HG02970 (cell line): Measurements from ENCODE around the gene MCHR1.
"Not testable (repeated sequence)": the region's sequence is repeated elsewhere in the genome, so short reads cannot be mapped to it uniquely, and the experiment has no call there.

Experiments
- ATAC-seq: cut with Tn5 transposase; IDR thresholded peaks from one replicate; pipeline ENCODE4 v1.9.1; 2021; ENCODE audit warnings: mild to moderate bottlenecking, moderate library complexity, moderate number of reproducible peaks; ENCODE audit not compliant: unreplicated experiment, low FRiP score

MCHR1 gene

DNA sequence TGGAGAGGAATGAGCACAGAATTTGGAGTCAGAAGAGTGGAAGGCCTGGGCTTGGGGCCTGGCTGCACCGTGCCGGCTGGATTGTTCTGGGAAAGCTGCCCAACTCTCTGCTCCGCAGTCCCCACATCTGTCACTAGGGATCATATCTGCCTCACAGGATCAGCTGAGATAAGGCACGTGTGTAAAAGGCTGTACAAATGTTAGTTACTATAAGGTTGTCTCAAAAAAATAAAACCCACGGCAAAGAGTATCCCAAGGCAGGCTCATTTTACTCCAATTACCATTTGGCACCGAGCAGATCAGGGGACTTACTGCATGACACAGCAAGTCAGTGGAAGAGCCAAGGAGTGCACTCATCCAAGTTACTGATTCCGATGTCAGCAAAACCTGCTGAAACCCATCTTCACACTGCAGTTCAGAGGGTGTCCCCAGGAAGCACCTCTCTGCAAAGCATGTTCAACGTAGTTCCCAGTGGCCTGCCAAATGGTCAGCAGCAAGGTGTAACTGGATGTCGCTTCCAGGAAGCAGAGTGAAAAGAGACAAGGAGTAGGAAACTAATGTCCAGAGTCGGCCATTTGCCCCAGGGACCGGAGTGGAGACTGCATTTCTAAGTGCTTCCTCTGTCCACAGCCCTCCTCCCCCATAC is 24.6 kb upstream of the MCHR1 start:
- no peak for ATAC-seq

DNA sequence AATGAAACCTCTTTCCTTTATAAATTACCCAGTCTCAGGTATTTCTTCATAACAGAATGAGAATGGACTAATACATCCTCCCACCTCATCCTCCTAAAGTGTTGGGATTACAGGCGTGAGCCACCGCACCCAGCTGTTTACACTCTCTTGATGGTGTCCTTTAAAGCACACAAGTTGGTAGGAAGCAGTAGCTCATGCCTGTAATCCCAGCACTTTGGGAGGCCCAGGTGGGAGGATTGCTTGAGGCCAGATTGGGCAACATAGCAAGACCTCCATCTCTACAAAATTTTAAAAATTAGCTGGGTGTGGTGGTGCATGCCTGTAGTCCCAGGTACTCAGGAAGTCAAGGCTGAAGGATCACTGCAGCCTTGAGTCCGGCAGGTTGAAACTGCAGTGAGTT is 23.3 kb upstream of the MCHR1 start:
- ATAC-seq, result not testable (repeated sequence)

DNA sequence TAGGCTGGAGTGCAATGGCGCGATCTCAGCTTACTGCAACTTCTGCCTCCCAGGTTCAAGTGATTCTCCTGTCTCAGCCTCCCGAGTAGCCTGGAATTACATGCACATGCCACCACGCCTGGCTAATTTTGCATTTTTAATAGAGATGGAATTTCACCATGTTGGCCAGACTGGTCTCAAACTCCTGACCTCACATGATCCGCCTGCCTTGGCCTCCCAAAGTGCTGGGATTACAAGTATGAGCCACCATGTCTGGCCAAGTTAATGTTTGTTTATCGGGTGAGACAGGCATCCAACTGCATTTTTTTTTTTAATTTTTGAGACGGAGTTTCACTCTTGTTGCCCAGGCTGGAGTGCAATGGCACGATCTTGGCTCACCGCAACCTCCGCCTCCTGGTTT is 22.6 kb upstream of the MCHR1 start:
- not testable (repeated sequence) for ATAC-seq

DNA sequence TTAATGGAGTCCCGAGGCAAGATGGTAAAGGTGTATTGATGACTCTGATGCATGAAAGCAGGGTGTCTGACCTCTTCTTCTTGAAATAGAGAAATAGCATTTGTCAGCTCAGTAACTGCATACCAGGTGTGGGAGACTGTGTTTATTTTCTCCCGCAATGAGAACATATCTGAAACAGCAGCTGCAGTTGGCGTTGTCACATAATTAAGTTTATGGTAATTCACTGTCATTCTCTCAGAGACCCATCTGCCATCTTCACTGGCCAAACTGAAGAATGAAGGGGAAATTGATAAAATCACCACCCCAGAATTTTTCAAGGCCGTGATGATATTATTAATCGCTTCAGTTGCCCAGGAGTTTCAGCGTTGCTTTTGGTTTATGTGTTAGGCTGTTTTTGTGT is 20.1 kb upstream of the MCHR1 start:
- no peak for ATAC-seq

DNA sequence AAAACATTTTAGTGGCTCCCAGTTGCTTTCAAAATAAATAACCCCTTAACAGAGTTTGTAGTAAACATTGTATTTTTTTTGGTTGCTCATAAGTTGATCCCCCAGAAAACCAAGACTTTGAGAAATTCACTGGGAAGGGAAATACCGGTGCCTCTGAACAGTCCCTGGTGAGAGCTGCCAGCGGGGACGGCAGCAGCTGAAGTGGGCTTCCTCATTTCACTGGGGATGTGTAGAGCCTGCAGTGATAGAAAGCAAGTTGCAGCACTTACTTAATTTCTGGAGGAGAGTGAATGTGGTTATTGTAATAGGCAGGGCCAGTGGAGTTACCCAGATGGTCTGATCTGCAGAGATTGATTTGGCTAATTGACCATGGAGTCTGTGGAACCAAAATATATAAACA is 18.6 kb upstream of the MCHR1 start:
- no peak for ATAC-seq

DNA sequence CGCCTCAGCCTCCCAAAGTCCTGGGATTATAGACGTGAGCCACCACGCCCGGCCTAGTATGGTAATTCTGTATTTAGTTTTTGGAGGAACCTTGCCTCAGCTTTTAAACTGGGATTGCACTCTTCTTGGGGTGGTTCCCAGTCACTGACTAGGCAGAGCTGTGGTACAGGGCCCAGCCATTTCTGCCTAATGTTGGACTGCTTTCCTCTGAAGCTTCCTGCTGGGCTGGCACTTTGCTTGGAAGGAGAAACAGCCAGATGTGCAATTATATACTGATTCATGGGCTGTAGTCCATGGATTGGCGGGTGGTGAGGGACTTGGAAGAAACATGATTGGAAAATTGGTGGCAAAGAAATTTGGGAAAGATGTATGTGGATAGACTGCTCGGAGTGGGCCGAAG is 17.6 kb upstream of the MCHR1 start:
- no peak for ATAC-seq

DNA sequence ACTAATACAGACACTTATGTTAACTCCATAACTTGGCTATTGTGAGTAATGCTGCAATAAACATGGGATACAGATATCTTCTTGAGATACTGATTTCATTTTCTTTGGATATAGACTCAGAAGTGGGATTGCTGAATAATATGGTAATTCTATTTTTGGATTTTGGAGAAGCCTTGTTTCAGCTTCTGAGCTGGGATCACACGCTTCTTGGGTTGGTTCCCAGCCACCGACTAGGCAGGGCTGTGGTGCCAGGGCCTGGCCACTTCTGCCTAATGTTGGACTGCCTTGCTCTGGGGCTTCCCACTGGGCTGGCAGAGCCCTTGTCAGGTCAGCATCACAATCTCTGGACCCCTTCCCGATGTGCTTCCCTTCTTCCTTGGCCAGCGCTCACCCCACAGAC is 14.0 kb upstream of the MCHR1 start:
- no peak for ATAC-seq

DNA sequence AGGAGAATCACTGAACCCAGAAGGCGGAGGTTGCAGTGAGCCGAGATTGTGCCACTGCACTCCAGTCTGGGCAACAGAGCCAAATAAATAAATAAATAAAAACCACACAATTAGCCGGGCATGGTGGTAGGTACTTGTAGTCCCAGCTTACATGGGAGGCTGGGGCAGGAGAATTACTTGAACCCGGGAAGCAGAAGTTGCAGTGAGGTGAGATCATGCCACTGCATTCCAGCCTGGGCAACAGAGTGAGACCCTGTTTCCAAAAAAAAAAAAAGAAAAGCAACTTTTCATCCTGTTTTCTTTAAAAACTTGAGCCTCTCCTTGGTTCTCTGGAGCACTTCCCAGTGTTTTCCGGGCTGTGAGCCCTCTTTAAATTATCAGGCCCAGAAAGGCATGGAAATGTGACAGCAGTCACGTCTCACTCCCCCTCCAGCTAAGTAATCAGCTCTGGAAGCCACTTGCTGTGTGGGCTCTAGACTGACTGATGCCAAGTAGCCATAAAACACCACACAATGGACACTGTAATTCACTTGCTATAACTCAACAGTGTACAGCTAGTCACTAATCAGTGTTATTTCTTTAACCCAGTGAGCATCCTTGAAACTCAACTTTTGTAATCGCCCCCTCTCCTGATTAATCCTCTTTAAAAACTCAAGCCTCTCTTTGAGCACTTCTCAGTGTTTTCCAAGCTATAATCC is 13.0 kb upstream of the MCHR1 start:
- ATAC-seq, result no peak

DNA sequence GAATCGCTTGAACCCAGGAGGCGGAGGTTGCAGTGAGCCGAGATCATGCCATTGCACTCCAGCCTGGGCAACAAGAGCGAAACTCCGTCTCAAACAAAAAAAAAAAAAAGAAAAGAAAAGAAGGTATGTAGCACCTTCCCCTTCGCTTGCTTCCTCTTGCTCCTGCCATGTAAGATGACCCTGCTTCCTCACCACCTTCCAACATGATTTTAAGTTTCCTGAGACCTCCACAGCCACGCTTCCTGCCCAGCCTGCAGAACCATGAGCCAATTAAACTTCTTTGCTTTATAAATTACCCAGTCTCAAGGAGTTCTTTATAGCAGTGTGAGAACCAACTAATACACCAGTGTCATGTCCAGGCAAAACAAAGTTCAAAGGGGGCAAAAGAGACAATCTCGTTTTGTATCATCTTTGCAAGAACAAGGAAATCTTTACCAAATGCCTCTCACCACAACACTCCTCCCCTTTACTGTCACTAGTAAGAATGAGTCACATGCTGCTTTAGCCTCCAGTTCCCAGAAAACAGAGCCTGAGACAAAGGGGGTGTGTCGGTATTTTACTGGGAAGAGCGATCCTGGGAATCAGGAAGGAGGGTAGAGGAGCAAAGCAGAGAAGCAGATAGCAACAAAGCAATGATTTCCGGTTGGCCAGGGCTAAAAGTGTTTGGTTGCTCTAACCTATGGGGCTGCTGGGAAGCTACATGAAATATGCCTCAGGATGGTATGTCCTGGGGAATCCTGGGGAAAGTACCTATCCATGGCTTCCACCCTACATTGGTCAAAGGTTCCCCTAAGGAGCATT is 10.5 kb upstream of the MCHR1 start:
- no peak for ATAC-seq

DNA sequence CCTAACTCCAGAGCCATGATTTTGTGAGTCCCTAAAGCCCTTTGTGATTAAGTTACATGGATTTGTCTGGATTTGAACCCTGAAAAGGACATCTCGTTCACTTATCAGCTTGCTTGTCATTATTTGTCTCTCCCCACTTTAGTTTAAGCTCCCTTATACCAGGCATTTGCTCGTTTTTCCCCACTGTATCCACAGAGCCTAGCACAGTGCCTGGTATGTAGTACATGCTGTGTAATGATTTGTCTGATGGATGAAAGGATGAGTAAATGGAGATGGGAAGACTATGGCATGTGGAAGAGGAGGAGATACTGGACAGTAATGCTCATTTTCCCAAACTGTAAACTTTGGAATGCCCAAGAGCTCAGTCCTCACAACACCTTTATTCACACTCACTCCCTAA is 9.2 kb upstream of the MCHR1 start:
- no peak for ATAC-seq

DNA sequence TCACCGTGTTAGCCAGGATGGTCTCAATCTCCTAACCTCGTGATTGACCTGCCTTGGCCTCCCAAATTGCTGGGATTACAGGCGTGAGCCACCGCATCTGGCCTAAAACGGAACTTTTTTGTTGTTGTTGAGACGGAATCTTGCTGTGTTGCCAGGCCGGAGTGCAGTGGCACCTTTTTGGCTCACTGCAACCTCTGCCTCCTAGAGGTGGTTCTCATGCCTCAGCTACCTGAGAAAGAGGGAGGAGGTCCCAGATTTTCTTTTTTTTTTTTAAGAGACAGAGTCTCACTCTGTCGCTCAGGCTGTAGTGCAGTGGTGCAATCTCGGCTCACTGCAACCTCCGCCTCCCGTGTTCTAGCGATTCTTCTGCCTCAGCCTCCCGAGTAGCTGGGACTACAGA is 7.9 kb upstream of the MCHR1 start:
- no peak for ATAC-seq

DNA sequence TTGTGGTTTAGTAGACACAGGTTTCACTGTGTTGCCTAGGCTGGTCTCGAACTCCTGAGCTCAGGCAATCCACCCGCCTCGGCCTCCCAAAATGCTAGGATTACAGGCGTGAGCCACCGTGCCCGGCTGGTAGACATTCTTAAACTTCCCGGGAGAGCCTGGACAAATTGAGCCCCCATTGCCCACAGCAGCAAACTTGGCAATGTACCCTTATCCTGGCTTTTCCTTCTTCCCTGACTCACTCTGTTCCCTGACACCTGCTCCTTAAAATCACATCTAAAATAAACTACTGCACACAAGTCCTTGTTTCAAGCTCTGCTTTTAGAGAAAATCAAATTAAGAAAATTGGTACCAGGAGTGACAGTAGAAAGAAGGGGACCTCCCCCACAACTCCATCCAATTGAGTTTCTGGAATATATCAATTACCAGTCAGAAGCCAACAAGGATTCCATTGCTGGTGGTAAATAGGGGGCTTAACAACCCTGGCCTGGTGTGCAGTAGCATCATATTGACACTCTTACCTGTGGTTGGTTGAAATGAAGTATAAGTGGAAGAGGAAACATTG is 7.4 kb upstream of the MCHR1 start:
- no peak for ATAC-seq

DNA sequence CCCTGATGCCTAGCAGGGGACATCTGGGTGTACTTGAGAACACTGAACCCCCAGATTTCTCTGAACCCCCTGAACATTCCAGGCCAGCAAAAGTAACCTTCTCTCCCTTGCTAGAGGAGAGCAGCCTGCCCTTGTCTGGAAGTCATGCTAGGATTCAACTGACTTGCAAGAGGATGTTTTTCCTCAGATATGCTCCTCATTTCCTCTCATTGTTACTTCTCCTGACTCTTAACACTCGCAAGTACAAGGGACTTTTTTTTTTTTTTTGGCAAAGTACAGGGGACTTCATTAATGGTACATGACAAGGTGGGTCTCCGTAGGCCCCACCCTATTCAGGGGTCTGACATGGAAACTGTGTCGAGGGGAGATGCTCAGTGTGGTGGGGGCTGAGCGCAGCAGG is 6.3 kb upstream of the MCHR1 start:
- no peak for ATAC-seq

DNA sequence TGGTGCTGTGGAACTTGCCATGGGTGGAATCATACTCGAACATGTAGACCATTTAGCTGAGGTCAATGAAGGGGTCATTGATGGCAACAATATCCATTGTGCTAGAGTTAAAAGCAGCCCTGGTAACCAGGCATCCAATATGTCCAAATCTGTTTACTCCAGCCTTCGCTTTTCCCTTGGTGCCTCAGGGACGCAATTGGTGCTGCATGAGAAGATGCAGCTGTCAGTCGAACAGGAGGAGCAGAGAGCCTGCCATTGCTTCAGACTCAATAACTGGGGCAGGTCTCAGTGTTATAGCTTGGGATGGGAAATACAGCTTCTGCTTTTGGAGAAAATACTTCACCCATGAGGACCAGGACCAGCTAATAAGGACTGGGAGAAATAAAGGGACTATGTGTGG is 5.0 kb upstream of the MCHR1 start:
- ATAC-seq, result no peak

DNA sequence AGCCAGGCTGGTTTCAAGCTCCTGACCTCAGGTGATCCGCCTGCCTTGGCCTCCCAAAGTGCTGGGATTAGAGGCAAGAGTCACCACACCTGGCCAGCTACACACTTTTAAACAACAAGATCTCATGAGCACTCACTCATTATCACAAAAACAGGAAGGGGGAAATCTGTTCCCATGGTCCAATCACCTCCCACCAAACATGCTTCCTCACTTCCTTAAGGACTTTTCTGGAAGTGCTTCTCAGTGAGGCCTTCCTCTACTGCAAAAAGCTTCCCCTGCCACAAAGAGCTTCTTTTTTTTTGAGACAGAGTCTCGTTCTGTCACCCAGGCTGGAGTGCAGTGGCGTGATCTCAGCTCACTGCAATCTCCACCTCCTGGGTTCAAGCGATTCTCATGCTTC is 3.1 kb upstream of the MCHR1 start:
- ATAC-seq, result not testable (repeated sequence)

DNA sequence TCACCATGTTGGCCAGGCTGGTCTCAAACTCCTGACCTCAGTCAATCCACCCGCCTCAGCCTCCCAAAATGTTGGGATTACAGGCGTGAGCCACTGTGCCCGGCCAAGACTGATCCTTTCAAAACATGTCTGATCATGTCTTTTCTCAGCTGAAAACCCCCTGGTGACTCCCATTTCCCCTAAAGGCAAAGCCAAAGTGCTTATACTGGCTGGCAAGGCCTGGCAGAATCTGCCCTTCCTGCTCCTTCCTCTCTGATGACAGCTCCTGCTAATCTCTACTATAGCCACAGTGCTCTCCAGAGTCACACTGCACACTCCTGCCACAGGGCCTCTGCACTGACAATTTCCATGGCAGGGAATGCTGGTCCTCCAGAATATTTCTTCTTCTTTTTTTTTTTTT is 2.6 kb upstream of the MCHR1 start:
- no peak for ATAC-seq

DNA sequence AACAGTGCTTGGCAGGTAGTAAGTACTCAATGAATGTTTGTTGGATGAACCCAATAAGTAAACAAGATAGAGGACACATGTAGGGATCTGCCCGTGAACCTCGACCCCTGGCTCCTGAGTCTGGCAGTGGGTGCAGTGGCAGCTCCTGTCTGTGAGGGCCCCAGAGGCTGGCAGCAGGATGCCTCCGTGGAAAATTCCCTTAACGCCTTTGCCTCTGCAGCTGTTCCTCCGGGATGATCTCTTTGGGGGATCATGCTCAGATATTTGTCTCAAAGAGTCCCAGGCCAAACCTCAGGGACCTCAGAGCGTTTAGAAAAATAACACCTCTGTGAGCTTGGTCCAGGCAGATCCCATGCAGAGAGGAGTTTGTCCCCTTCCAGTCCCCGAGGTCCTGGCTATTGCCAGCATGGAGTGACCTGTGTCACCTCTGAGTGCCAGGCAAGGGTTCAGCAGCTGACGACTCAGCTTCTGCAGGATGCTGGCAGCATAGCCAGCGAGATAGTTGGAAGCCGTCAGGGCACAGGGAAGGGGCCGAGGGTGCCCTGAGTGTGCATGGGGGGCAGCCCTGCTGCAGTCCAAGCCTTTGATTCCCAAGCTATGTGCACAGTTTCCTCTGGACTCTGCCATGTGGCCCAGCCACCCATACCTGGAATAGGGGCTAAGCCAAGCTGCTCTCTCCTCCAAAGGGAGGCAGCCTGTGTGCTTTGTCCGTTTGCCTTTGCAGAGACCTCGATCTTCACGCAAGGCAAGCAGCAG is 613 bp upstream of the MCHR1 start:
- ATAC-seq, result no peak

DNA sequence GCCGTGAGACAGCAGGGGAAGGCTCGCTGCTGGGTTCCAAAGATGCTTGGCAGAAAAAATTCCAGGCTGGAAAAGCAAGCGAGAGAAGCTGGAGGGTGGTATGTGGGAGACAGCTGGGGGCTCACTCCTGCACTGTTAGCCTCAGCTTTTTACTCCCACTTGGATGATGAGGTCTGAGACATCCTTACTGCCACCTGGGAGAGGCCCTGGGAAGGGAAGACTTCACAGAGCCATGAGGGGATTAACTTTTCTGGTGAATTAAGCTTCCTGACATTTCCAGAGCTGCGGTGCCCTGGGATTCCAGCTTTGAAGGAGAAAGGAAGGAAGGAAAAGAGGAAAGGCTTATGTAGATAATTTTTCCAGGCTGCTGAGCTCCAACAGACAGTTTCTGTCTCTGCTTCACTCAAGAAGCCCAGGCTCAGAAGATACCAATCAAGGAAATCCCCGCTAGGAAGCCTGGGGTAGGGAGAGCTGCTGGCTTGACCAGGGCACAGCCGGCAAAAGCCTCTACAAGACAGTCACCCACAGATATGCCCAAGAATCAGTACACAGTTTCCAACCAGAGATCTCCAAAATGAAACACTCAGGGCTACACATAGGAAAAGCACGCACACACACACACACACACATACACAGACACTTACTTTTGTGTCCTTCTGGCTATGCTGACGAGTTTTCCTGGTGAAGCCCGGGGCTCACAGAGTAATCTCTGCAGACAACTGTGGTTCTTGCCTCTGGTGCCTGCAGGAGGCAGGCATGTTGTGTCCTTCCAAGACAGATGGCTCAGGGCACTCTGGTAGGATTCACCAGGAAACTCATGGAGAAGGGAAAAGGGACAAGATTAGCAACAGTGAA is 907 bp downstream of the MCHR1 start:
- no peak for ATAC-seq

DNA sequence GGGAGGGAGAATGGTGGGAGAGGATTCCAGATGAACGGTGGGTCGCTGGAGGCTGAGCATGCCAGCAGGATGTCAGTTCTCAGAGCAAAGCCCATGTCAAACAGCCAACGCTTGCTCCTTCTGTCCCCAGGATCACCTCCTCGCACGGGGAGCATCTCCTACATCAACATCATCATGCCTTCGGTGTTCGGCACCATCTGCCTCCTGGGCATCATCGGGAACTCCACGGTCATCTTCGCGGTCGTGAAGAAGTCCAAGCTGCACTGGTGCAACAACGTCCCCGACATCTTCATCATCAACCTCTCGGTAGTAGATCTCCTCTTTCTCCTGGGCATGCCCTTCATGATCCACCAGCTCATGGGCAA is 1.5 kb downstream of the MCHR1 start:
- no peak for ATAC-seq

DNA sequence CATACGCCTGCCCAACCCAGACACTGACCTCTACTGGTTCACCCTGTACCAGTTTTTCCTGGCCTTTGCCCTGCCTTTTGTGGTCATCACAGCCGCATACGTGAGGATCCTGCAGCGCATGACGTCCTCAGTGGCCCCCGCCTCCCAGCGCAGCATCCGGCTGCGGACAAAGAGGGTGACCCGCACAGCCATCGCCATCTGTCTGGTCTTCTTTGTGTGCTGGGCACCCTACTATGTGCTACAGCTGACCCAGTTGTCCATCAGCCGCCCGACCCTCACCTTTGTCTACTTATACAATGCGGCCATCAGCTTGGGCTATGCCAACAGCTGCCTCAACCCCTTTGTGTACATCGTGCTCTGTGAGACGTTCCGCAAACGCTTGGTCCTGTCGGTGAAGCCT is 2.2 kb downstream of the MCHR1 start:
- ATAC-seq, result no peak
